HG03378 (cell line): ENCODE data around the gene MPZL2.

ENCODE experiments used
- ATAC-seq: cut with Tn5 transposase; IDR thresholded peaks from one replicate; pipeline ENCODE4 v1.9.1; 2021; ENCODE audit warnings: mild to moderate bottlenecking, moderate library complexity; ENCODE audit not compliant: unreplicated experiment

MPZL2 gene

DNA sequence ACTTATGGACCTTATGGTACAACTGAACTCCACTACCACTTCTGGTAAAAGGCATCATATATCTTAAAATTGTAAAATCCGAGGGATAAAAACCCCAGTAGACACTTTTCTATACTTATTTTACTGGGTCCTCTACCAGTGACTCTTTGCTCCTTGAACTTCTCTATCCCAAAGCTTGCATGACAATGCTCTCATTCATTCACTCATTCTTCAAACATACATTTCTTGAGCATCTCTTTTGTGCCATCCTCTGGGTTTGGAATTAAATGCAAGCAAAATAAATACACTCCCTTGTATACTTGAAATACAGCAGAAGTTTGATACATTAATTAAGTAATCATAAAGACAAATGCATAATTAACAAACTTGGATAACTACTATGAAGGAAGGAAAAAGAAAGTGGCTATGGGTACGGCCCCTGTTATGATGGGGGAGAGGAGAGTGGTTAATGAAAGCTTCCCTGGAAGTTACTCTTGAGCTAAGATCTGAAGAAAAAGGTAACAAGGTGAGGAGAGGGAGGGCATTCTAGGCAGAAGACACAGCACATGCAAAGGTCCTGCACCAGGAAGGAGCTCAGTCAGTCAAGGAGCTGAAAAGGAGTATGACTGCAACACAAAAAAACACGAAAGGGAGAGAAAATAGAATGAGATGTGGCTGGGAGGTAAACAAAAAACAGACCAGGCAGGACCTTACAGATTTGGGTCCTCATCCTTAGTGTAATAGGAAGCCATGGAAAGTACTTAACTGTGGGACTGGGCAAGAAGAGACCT, 19.9 kb downstream of the MPZL2 start:
- ATAC-seq = no peak

DNA sequence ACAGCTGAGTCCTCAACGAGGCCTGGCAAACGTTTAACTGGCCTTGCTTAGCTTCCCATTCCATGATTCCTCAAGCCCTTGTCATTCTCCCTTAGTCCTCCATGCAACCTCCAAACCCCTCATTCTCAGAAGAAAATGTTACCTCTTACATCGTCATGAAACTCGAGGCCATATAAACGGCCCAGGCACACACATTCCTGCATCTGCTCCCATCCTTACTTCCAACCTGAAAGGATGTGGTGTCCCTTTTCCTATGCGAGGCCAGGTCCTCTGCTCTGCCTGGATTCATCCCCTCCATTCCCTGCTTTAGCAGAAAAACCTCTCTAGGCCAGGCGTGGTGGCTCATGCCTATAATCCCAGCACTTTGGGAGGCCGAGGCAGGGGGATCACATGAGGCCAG, 20.9 kb downstream of the MPZL2 start:
- ATAC-seq = no peak

DNA sequence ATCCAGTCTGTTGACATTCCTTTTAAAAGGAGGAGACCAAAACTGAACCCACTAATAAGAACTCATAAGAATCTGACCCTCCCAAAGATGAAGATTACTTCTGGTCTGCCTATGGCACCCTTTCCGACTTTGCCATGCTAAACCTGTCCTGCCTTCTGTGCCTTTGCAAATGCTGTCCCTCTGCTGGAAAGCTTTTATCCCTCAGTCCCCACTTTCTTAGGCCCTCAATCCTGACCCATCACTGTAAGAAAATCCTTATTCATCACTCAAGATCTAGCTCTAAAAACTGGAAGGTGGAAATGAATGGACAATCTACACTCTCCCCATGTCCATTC, 22.4 kb downstream of the MPZL2 start:
- peak; percentile 14 for ATAC-seq

DNA sequence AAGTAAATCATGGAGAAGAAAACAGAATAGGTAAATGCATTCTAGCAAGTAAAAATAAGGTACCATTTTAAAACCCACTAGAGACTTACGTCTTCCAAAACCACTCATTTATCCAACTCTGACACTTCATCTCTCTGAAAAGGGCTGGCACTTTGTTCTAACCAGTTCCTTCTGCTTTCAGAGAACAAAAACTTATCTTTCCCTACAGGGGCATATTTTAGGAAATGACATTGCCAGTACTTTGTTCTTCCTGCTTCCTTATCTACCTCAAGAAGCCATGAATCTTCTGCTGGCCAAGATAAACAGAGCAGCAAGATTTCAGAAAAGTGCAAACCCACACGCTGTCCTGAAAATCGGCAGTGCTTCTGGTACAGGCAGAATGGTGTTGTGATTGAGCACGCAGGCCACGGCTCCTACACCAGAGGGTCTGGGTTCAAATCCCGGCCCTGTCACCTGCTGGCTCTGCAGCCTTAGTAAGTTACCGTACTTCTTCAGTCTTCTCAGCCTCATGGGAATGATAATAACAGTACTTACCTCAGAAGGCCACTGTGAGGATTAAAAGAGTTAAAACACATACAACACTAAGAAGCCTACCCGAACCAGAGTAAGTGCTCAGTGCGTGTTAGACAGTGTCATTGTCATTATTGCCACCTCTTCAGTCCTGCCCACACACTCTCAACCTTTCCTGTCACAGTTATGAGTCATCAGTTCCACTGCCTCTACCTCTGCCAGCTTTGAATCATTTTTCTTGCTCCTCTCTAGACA, 22.9 kb downstream of the MPZL2 start:
- peak; percentile 88 for ATAC-seq

DNA sequence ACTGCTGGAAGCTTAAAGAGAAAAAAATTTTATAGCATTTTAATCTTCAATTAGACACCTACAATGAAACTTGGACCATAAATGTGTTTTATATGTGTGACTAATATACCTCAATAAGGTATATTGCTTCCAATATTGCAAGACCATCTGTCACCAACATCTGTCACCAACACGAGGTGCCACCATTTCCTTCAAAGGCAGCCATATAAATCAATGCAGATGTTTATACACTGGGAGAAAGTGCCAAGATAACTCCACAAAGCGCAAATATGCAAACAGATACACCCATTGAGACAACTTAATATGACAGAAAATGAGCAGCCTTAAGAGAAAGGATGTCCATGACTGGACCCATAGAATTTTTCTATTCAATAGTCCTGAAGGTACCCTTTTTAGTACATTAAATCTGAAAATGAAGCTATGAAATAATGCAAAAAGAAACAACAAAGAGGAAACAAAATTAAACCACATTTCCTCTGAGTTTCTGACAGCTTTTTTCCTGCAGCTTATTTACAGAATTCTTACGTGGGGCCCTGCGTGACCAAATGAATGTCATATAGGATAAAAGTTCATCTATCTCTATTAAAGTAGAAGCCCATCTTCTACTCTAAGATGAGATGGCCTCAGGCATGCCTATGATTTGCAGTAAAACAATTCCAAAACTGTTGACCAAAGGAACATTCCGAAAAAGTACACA, 24.4 kb downstream of the MPZL2 start:
- ATAC-seq = no peak

DNA sequence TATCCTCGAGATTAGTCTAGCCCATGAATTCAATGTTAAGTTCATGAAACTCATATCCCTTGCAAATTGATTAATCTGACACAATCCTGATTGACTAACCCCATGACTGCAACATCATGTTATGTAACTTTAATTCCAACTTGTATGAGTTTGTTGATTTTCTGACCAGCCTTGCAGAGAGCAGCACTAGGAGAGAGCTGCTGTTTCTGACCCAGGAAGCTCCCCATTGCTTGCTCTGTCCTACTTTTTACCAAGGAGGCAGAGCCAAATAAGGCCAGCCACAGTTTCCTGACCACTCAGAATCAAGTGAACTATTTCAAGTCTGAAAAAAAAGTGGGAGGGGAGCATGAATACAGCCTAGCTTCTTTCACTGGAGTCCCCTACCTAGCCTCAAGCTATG, 25.2 kb downstream of the MPZL2 start:
- no peak for ATAC-seq

DNA sequence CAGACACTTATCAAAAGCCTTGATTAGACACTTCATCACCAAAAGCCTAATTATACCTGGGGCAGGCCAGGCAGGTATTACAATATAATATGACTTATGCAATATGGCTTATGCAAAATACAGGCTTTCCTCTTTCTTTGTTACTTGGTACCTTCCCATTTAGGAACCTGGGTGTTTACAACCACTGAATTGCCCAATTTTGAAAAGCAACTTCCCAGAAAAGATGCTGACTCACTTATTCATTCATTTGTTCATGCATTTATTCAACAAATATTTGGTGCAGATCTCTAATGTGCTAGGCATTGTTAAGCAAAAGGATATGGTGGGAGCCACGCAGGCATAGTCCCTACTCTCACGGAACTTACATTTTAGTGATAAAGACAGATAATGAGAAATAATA, 25.7 kb downstream of the MPZL2 start:
- no peak for ATAC-seq

DNA sequence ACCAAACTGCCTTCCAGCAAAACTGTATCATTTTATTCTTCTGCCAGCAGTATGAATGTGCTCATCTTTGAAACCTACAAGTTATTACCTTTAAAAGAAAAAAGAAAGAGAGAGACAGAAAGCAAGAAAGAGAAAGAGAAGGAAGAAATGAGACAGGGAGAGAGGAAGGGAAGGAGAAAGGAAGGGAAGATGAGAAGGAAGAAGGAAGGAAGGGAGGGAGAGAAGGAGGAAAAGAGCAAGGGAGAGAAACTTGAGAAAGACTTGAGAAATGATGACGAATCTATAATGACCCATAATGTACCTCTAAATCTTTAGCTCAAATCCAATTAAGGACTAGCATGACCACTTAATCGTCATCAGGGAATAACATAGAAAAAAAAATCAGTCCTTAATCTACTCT, 27.9 kb downstream of the MPZL2 start:
- no peak for ATAC-seq

DNA sequence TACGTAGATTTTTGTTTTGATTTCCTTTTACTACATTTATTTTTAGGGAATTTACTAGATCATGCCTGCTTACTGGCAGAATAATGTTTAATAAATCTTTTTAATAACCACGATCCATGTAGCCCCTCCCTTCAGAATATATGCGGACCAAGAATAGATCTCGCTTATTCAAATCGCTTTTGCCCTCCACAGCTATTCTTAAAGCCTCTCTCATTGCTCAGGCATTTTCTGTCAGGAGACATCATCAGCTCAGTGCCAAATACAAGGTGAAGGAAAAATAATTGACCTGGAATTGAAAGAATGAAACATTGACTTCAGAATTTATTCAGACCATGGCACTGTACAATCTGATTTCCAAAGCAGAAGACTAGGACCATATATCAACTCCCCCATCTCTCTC, 29.3 kb downstream of the MPZL2 start:
- ATAC-seq = no peak

DNA sequence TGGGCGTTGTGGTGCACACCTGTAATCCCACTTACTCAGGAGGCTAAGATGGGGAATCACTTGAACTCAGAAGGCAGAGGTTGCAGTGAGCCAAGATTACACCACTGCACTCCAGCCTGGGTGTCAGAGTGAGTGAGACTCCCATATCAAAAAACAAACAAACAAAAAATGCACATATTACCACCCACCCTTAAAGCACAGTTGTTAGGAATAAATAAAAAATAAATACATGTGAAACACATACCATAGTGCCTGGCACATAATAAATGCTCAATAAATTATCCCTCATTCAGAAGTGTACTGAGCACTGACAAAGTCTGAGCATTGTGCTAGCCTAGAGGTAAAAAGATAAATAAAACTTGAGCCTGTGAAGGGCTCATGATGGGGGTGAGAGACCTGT, 30.2 kb downstream of the MPZL2 start:
- ATAC-seq = no peak

DNA sequence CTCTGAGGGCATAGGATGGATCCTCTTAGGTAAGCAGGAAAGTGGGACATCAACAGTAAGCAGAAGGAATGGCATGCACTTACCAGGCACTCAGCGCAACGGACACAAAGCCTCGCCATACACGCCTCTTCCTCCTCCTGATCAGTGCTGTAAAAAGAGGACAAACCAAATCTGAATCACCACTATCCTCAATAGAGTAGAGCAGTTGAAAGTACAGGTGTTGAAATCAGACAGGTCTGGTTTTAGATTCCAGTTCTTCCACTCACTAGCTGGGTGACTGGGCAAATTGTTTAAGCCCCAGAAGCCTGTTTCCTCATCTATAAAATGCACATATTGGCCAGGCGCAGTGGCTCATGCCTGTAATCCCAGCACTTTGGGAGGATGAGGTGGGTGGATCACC, 30.7 kb downstream of the MPZL2 start:
- no peak for ATAC-seq

DNA sequence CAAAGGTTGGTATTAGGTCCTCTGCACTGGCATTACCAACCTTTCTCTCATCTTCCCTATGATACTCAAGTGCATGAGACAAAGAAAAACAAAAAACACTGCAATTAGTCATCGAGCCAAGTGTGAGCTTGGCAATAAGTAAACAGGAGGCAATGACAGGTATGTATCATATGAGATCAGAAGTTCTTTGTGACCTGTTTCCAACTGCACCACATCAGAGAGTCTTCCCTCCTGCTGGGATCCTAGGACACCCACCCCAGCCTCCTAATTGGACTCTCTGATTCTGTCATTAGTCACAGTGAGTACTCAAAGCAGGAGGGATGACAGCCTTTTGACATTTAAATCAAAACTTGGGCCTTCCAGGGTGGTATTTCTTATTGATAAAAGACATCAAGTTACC, 31.4 kb downstream of the MPZL2 start:
- no peak for ATAC-seq

DNA sequence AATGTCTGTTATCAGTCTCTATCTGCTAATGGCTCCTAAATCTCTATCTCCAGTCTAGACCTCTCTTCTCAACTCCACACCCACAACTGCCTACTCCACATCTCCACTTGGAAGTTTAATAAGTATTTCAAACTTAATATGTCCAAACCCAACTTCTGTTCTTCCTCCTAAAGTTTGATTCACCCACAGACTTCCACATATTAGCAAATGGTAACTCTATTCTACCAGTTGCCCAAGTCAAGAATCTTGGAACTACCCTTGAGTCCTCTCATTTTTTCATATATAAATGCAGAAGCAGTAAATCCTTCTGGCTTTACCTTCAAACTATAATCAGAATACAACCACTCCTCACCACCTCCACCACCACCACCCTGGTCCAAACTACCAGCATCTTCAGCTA, 32.6 kb downstream of the MPZL2 start:
- no peak for ATAC-seq

DNA sequence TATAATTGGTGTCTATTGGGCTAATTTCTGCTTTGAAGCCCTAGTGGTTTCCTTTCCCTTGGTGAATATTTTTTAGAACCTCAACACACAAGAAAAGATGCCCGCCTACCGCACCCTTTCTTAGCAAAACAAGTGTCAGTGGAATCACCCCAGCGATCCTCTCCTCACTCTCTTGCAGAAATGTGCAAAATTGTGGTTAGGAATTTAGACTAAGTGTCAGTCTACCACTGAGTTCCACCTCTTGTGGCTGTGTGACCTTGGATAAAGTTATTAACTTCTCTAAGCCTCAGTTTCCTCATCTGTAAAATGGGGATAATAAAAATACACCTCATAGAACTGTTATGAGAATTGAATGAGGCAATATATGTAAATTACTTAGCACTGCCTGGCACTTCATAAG, 34.0 kb downstream of the MPZL2 start:
- no peak for ATAC-seq

DNA sequence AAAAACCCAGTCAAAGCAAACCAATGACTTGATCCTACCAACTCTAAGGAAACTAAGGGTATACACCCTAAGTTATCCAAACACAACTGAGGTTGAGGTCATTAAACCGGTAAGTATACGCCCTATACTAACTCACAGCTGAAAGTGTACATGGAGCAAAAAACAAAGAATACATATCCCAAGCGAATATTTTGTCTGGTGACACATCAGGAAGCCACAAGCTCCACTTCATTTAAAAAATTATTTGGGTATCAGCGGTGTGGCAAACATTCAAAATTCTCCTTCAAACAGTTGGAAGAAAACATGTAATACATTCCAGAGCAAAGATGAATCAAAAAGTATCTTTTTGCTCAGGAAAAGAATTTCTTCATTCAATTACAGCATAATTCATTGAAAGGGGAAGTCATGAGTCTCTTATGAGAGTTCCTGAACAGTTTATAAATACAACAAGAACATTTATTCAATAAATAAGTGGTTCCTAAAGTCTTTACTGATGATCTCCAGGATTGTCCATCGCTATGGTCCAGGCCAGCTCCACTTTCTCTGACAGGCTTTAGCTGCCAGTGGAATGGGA, 34.7 kb downstream of the MPZL2 start:
- no peak for ATAC-seq

DNA sequence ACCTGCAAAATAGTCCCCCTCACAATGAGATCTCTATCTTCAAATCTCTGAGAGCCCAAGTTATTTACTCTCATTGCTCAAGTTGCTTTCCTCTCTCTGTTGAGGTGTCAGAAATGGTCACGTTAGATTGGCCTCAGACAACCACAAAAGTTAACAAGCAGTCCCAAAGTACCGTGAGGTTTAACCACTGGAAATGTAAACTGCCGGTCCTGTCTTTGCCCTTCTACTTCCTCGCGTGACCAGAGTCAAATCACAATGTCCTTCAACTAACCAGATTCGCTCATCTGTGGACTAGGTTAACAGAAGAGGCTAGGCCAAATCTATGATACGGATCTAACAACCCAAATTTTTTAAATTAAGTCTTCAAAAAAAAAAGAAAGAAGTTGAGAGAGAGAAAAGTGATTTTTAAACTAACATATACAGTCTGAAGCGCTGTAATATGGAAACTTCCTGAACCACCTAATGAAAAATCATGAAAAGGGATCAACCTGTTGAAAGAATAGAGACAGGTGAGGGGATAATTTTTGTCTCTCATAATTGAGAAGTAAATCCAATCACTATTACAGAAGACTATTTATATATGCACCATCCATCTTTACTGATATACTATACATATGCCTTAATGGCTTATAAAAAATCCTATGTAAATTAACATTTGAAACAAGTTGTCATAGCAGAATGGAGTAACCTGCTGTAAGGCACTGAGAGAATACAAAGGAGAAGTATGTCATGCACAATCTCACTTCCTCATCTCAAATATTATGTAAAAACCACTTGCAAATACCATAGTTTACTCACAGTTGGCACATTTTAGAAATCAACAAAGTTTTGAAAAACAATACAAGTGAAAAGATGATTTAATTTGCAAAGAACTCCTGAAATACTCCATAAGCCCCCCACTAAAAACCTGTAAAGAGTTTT, 36.0 kb downstream of the MPZL2 start:
- ATAC-seq = peak; percentile 67

DNA sequence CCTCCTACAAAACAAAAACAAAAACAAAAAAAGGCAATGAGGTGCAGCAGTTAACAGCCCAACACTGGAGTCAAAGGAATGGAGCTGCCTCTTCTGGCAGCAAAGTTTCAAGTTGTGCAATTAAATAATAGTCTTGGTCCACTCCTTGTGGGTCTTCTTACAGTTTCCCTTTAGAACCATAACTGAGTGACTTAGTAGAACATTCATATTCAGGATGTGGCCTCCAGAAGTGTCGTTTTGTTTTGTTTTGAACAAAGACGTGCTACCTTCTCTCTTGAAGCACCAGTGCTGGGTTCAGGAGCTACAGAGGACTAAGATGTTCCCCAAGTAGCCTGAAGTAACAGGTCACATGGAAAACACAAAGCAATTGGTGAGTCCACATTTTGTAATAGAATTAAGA, 37.3 kb downstream of the MPZL2 start:
- ATAC-seq = no peak

DNA sequence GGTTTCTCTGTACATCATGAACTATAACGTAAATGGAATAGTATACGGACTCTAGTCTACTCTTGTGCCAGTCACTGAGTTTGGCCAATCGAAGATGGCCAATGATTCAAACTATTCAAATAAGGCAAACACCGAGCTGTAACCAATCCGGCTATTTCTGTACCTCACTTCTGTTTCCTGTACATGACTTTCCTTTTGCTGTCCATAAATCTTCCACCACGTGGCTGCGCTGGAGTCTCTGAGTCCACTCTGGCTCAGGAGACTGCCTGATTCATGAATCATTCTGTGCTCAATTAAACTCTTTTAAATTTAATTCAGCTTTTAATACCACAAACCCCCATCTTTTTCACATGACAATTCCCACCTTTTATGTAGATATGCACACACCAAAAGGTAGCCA, 37.8 kb downstream of the MPZL2 start:
- no peak for ATAC-seq

DNA sequence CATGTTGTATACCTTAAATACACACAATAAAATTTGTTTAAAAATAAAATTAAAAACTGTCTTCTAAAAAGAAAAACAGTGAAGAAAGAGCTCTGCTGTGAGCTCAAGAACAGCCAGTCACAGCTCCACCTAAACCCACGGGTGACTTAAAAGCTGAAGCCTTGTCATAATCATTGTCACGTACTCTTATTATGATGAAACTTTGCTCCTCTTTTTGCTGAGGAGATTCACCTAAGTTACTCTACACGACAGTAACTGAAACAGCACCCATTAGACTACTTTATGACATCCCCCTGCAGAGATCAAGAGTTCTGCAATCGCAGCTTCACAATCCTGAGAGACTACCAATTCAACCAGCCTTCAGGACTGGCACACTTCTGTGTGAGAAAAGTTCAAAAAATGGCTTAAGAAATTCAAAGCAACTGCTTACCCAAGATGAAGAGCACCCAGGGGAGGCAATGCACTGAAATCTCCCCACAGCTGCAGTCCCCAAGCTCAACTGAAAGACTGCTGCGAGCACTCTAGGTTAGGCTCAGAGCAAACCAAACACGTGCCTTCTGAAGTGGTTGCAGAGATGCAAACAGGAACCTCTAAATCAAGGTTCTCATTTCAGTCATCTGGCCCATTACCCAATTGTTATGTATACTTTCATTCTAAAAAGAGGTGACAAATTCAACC, 39.4 kb downstream of the MPZL2 start, which contains the start of gene JAML:
Gene JAML (minus strand): TSS at position 501 of the 678 bp plus-strand sequence. CDS start 10,145 bp downstream, outside the sequence.
- ATAC-seq = no peak

DNA sequence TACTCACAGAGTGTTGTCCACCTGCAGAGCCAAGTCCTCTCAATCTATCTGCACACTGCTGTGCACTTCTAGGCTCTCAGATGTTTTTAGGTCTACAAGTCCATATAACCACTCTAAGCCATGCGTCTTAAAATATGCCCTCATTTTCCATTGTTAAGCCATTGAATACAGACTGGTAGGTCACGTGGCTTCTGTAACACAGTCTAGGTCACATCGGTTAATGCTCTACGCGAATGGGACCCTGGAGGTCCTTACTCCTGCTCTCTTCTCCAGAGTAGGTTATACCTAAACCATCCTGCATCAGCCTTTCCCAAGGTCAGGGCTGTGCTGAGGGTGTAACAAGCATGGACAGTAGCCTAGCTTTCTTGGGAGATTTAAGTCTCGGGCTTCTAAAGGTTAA, 40.1 kb downstream of the MPZL2 start:
- ATAC-seq = no peak
